ENCODE data around the gene DDIAS. TPM values are rescaled to one million over a fixed set of nuclear protein-coding genes. Genes with fewer than 3 reads are reported as not detected.

DDIAS gene
- total and polyA plus RNA-seq, 4 donors, result 0.71 to 2.8 (median 1.4) TPM

DNA sequence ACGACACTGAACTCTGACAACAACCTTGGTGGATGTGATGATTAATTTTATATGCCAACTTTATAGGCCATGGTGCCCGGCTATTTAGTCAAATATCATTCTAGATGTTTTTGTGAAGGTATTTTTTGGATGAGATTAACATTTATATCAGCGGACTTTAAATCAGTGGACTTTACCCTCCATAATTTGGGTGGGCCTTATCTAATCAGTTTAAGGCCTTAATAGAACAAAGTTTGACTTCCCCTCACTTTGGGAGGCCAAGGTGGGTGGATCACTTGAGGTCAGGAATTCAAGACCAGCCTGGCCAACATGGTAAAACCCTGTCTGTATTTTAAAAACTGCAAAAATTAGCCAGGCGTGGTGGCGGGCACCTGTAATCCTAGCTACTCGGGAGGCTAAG is 5.4 kb upstream of the DDIAS start:
- no peak for TF ChIP-seq CTCF (IDR thresholded peaks at IDR 0.05; ENCODE audit: control extremely low read depth, extremely low read depth)
- H3K9ac ChIP-seq (ENCODE audit: insufficient read depth in 1 of 2, low read length in 2 of 2), result no peak overlapping the region
- 93 to 96% methylated on average over 6 of the region's 6 CpGs for WGBS, 2 donors
- H3K27me3 ChIP-seq (ENCODE audit: control insufficient read depth in 3 of 3, insufficient read depth in 3 of 3, low read length in 2 of 3), result no peaks in the 10 kb centered on the region
- H3K4me1 ChIP-seq (ENCODE audit: control insufficient read depth in 5 of 5, insufficient read depth in 5 of 5, low read length in 5 of 5), result peaks cover 0 to 18% (median 12%) of the 10 kb centered on the region in 5 donors
- H3K9me3 ChIP-seq (ENCODE audit: control insufficient read depth in 4 of 4, insufficient read depth in 3 of 4, low read length in 3 of 4), result no peaks in the 10 kb centered on the region
- no peak overlapping the region for H3K27ac ChIP-seq (ENCODE audit: low read depth in 1 of 2, low read length in 1 of 2)
- no peak for ATAC-seq (ENCODE audit: insufficient read depth, low FRiP score)
- H3K4me3 ChIP-seq, result no peak overlapping the region
- H3K36me3 ChIP-seq (ENCODE audit: control insufficient read depth in 4 of 4, insufficient read depth in 4 of 4, low read length in 4 of 4), result no peaks in the 10 kb centered on the region
- no peak for DNase-seq

GRCh38 chr11:82898241-82898640 is 3.3 kb upstream of the DDIAS start:
- TF ChIP-seq CTCF (IDR thresholded peaks at IDR 0.05; ENCODE audit: control extremely low read depth, extremely low read depth), result no peak
- H3K4me3 ChIP-seq, result no peak overlapping the region
- H3K36me3 ChIP-seq (ENCODE audit: control insufficient read depth in 4 of 4, insufficient read depth in 4 of 4, low read length in 4 of 4), result no peaks in the 10 kb centered on the region
- H3K27me3 ChIP-seq (ENCODE audit: control insufficient read depth in 3 of 3, insufficient read depth in 3 of 3, low read length in 2 of 3), result no peaks in the 10 kb centered on the region
- DNase-seq (no peak), ATAC-seq (ENCODE audit: insufficient read depth, low FRiP score) (no peak)
- no peak overlapping the region for H3K9ac ChIP-seq (ENCODE audit: insufficient read depth in 1 of 2, low read length in 2 of 2)
- H3K27ac ChIP-seq (ENCODE audit: low read depth in 1 of 2, low read length in 1 of 2), result no peak overlapping the region
- H3K9me3 ChIP-seq (ENCODE audit: control insufficient read depth in 4 of 4, insufficient read depth in 3 of 4, low read length in 3 of 4), result no peaks in the 10 kb centered on the region
- peaks cover 0 to 24% (median 12%) of the 10 kb centered on the region in 5 donors for H3K4me1 ChIP-seq (ENCODE audit: control insufficient read depth in 5 of 5, insufficient read depth in 5 of 5, low read length in 5 of 5)
- 21 to 23% methylated on average over 1 of the region's 1 CpG for WGBS, 2 donors

DNA sequence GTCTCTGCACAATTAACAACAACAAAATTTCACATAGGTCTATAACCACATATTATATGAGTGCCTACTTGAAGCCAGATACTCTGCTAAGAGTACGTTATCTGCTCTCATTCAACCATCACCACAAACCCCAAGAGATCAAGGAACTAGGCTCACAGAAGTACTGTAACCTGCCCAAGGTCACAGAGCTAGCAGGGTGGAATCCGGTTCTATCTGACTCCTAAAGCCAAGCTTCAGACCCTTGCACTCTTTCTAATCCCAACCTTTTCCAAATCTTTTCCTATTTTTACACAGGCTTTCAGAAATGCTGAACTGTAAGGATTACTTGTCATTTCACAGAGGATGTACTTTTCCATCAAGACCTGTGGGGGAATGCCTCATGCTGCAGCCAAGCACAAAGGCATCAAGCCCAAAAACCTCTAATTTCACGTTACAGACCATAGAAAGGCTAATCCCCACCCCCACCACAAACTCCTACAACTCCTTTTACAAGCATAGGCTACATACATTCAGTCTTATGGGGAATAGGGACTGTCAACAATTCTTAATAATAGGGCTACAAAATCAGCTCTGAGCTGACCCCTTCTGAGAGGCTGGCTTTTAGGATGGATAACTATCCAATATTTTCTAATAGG is 2.2 kb upstream of the DDIAS start:
- WGBS, 2 donors, result 30 to 37% methylated on average over 3 of the region's 3 CpGs
- peaks cover 0 to 24% (median 12%) of the 10 kb centered on the region in 5 donors for H3K4me1 ChIP-seq (ENCODE audit: control insufficient read depth in 5 of 5, insufficient read depth in 5 of 5, low read length in 5 of 5)
- DNase-seq, result peak in 2 of 3 donors; percentile 35 to 42

More for the DNA sequence above, 2.2 kb upstream of the DDIAS start:
- Histone ChIP-seq H3K36me3 (ENCODE audit: control insufficient read depth in 4 of 4, insufficient read depth in 4 of 4, low read length in 4 of 4) (no peaks in the 10 kb centered on the region), H3K9ac (ENCODE audit: insufficient read depth in 1 of 2, low read length in 2 of 2) (peak overlapping the region; percentile 38 to 89), H3K4me3 (no peak overlapping the region), H3K27ac (ENCODE audit: low read depth in 1 of 2, low read length in 1 of 2) (no peak overlapping the region), H3K27me3 (ENCODE audit: control insufficient read depth in 3 of 3, insufficient read depth in 3 of 3, low read length in 2 of 3) (no peaks in the 10 kb centered on the region), H3K9me3 (ENCODE audit: control insufficient read depth in 4 of 4, insufficient read depth in 3 of 4, low read length in 3 of 4) (no peaks in the 10 kb centered on the region)
- no peak for ATAC-seq (ENCODE audit: insufficient read depth, low FRiP score)
- no peak for TF ChIP-seq CTCF (IDR thresholded peaks at IDR 0.05; ENCODE audit: control extremely low read depth, extremely low read depth)

Measured in lung (tissue), 12 donors.